SK-N-SH treated with all-trans-retinoic acid at 6 μM for 48 hours (cell line): ENCODE measurements around the gene SIGLEC5.

ENCODE experiments used
- ATAC-seq: fragments of 200-7000 bp; cut with Tn5 transposase; 3 replicates; pipeline ENCODE4 v1.9.1; 2020; ENCODE audit warnings: mild to moderate bottlenecking, moderate library complexity
- ARNTL ChIP-seq: fragments of 450-650 bp; formaldehyde crosslinking; IDR thresholded peaks from 2 replicates; pipeline ENCODE4 v1.5.0; 2020; ENCODE audit warnings: low read depth, mild to moderate bottlenecking, moderate library complexity, borderline replicate concordance
- BACH2 ChIP-seq: fragments of 250-450 bp; sonication (Bioruptor Pico); IDR thresholded peaks from 2 replicates; pipeline ENCODE4 v1.9.0; 2021; ENCODE audit warnings: mild to moderate bottlenecking, borderline replicate concordance
- CSDC2 ChIP-seq: fragments of 250-450 bp; sonication (Bioruptor Pico); IDR thresholded peaks from 2 replicates; pipeline ENCODE4 v1.5.0; 2020; ENCODE audit warnings: mild to moderate bottlenecking, moderate library complexity
- GLIS3 ChIP-seq: fragments of 250-450 bp; sonication (Bioruptor Pico); IDR thresholded peaks from 2 replicates; pipeline ENCODE4 v1.5.0; 2020; ENCODE audit warnings: mild to moderate bottlenecking, moderate library complexity
- ISL1 ChIP-seq: fragments of 250-450 bp; sonication (Bioruptor Pico); IDR thresholded peaks from 2 replicates; pipeline ENCODE4 v2.1.2; 2022; ENCODE audit warnings: mild to moderate bottlenecking, moderate library complexity
- OSR1 ChIP-seq: fragments of 250-450 bp; sonication (Bioruptor Pico); IDR thresholded peaks from 2 replicates; pipeline ENCODE4 v1.8.0; 2022; ENCODE audit warnings: moderate library complexity, mild to moderate bottlenecking, inconsistent platforms
- PPARA ChIP-seq: fragments of 250-450 bp; sonication (Bioruptor Pico); IDR thresholded peaks from 2 replicates; pipeline ENCODE4 v1.5.0; 2020; ENCODE audit warnings: mild to moderate bottlenecking, borderline replicate concordance
- RARB ChIP-seq: fragments of 250-450 bp; sonication (Bioruptor Pico); IDR thresholded peaks from 2 replicates; pipeline ENCODE4 v1.8.0; 2021; ENCODE audit warnings: mild to moderate bottlenecking, moderate library complexity
- TCF4 ChIP-seq: fragments of 250-450 bp; sonication (Bioruptor Pico); IDR thresholded peaks from 2 replicates; pipeline ENCODE4 v1.8.0; 2021; ENCODE audit warnings: mild to moderate bottlenecking, moderate library complexity, borderline replicate concordance
- ZC3H10 ChIP-seq: fragments of 250-450 bp; sonication (Bioruptor Pico); IDR thresholded peaks from 2 replicates; pipeline ENCODE4 v1.5.1; 2021; ENCODE audit warnings: mild to moderate bottlenecking, moderate library complexity
- ZFP3 ChIP-seq: fragments of 250-450 bp; sonication (Bioruptor Pico); IDR thresholded peaks from 2 replicates; pipeline ENCODE4 v1.5.0; 2020; ENCODE audit warnings: mild to moderate bottlenecking, moderate library complexity
- ZNF565 ChIP-seq: fragments of 450-650 bp; formaldehyde crosslinking; conservative IDR thresholded peaks from 2 replicates; pipeline ENCODE4 v1.5.0; 2020; ENCODE audit warnings: low read depth, mild to moderate bottlenecking, moderate library complexity
- ZNF70 ChIP-seq: fragments of 450-650 bp; formaldehyde crosslinking; IDR thresholded peaks from 2 replicates; pipeline ENCODE4 v1.5.0; 2020; ENCODE audit warnings: mild to moderate bottlenecking, moderate library complexity
- ZNF8 ChIP-seq: fragments of 450-650 bp; formaldehyde crosslinking; IDR thresholded peaks from 2 replicates; pipeline ENCODE4 v1.5.0; 2020; ENCODE audit warnings: mild to moderate bottlenecking, moderate library complexity
- TF ChIP-seq, protein P1 (sequence below): fragments of 250-450 bp; sonication (Bioruptor Pico); IDR thresholded peaks from 2 replicates; pipeline ENCODE4 v1.5.0; 2020; ENCODE audit warnings: mild to moderate bottlenecking, moderate library complexity
- TF ChIP-seq, protein P2 (sequence below): fragments of 250-450 bp; sonication (Bioruptor Pico); IDR thresholded peaks from 2 replicates; pipeline ENCODE4 v1.8.0; 2020; ENCODE audit warnings: mild to moderate bottlenecking, moderate library complexity, borderline replicate concordance
- TF ChIP-seq, protein P3 (sequence below): fragments of 250-450 bp; sonication (Bioruptor Pico); IDR thresholded peaks from 2 replicates; pipeline ENCODE4 v1.5.1; 2021; ENCODE audit warnings: mild to moderate bottlenecking, moderate library complexity

Gene SIGLEC5

DNA sequence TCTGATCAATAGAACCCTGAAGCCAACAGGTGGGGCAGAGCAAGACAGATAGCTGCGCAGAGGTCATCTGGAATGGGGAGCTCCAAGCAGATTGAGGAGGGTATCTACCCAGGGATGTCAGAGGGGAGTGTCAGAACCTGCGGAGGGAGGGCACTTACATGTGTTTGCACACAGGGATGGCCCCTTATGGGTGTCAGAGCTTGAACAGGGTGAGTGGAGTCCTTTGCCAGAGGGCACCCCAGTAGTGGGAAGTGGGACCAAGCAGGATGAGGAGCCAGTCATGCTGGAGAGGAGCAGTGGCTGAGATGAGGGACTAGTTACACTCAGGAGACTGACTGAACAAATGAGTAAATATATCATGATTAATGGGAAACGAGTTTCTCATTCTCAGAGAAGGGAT is 33.4 kb upstream of the SIGLEC5 start:
- TF ChIP-seq PPARA (CRISPR knock-in tag): no peak
- no peak for TF ChIP-seq RARB (CRISPR knock-in tag)
- TF ChIP-seq GLIS3 (CRISPR knock-in tag): no peak
- no peak for TF ChIP-seq CSDC2 (CRISPR knock-in tag)
- TF ChIP-seq, protein P1, sequence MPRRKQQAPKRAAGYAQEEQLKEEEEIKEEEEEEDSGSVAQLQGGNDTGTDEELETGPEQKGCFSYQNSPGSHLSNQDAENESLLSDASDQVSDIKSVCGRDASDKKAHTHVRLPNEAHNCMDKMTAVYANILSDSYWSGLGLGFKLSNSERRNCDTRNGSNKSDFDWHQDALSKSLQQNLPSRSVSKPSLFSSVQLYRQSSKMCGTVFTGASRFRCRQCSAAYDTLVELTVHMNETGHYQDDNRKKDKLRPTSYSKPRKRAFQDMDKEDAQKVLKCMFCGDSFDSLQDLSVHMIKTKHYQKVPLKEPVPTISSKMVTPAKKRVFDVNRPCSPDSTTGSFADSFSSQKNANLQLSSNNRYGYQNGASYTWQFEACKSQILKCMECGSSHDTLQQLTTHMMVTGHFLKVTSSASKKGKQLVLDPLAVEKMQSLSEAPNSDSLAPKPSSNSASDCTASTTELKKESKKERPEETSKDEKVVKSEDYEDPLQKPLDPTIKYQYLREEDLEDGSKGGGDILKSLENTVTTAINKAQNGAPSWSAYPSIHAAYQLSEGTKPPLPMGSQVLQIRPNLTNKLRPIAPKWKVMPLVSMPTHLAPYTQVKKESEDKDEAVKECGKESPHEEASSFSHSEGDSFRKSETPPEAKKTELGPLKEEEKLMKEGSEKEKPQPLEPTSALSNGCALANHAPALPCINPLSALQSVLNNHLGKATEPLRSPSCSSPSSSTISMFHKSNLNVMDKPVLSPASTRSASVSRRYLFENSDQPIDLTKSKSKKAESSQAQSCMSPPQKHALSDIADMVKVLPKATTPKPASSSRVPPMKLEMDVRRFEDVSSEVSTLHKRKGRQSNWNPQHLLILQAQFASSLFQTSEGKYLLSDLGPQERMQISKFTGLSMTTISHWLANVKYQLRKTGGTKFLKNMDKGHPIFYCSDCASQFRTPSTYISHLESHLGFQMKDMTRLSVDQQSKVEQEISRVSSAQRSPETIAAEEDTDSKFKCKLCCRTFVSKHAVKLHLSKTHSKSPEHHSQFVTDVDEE (CRISPR knock-in tag): no peak
- no peak for TF ChIP-seq ZNF8 (CRISPR knock-in tag)
- no peak for ATAC-seq

DNA sequence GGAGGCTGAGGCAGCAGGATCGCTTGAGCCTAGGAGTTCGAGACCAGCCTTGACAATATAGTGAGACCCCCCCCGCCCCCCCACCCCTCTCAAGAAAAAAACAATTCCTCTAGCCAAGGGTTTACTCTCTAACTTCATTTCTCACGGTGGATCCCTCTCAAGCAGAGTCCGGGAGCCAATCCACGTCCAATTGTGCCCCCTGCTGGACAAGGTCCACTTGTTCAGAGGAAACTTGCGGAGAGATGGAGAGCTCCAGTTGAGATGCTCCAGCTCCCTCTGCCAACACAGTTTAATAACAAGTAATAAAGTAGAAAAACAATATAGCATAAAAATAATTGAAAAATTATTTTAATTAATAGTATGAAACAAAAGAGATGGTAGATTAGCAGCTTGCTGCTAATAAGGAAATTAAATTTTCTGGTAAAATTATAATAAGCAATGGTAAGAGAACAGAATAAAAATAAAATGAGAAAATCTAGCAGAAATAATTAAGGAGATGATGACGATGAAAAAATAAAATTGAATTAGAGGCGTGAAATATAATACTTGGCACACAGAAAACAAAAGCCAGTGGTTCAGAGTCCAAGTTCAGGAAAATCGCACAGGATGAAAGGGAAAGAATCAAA is 30.9 kb upstream of the SIGLEC5 start:
- no peak for TF ChIP-seq PPARA (CRISPR knock-in tag)
- TF ChIP-seq, protein P2, sequence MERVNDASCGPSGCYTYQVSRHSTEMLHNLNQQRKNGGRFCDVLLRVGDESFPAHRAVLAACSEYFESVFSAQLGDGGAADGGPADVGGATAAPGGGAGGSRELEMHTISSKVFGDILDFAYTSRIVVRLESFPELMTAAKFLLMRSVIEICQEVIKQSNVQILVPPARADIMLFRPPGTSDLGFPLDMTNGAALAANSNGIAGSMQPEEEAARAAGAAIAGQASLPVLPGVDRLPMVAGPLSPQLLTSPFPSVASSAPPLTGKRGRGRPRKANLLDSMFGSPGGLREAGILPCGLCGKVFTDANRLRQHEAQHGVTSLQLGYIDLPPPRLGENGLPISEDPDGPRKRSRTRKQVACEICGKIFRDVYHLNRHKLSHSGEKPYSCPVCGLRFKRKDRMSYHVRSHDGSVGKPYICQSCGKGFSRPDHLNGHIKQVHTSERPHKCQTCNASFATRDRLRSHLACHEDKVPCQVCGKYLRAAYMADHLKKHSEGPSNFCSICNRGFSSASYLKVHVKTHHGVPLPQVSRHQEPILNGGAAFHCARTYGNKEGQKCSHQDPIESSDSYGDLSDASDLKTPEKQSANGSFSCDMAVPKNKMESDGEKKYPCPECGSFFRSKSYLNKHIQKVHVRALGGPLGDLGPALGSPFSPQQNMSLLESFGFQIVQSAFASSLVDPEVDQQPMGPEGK: no peak
- no peak for TF ChIP-seq ZFP3
- TF ChIP-seq, protein P1 (CRISPR knock-in tag): no peak
- TF ChIP-seq ZNF8 (CRISPR knock-in tag): no peak
- peak; percentile 90 for ATAC-seq

DNA sequence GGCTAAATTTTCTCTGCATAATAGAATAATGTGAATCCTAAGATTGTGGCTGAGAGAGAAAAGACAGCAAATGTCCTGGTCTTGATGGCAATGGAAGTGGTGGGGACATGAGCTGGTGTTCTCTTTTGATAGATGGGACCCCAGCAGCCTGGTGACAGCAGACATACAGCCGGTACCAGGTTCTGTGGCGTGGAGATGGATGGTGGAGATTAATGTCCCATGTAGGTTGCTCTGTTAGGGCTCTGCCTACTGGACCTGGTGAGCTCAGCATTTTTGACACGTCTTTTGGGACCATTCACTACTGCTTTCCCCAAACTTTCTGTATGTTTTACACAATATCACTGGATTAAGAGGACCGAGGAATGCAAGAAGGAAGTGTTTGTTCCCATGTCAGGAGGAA is 24.6 kb upstream of the SIGLEC5 start:
- no peak for ATAC-seq
- TF ChIP-seq CSDC2 (CRISPR knock-in tag) (no peak), ISL1 (CRISPR knock-in tag) (no peak), ARNTL (CRISPR knock-in tag) (no peak), ZNF70 (CRISPR knock-in tag) (no peak), ZC3H10 (no peak), BACH2 (no peak), OSR1 (no peak), GLIS3 (CRISPR knock-in tag) (no peak), ZFP3 (no peak)
- TF ChIP-seq, protein P1 (CRISPR knock-in tag): no peak

DNA sequence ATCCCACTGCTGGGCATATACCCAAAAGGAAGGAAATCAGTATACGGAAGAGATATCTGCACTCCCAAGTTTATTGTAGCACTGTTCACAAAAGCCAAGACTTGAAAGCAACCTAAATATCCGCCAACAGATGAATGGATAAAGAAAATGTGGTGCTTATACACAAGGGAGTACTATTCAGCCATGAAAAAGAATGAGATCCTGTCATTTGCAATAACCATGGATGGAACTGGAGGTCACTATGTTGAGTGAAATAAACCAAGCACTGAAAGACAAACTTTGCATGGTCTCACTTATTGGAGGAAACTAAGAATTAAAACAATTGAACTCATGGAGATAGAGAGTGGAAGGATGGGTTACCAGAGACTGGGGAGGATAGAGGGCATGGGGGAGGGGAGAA is 23.0 kb upstream of the SIGLEC5 start:
- TF ChIP-seq, protein P2: no peak
- TF ChIP-seq, protein P3, sequence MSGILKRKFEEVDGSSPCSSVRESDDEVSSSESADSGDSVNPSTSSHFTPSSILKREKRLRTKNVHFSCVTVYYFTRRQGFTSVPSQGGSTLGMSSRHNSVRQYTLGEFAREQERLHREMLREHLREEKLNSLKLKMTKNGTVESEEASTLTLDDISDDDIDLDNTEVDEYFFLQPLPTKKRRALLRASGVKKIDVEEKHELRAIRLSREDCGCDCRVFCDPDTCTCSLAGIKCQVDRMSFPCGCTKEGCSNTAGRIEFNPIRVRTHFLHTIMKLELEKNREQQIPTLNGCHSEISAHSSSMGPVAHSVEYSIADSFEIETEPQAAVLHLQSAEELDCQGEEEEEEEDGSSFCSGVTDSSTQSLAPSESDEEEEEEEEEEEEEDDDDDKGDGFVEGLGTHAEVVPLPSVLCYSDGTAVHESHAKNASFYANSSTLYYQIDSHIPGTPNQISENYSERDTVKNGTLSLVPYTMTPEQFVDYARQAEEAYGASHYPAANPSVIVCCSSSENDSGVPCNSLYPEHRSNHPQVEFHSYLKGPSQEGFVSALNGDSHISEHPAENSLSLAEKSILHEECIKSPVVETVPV (CRISPR knock-in tag): no peak
- TF ChIP-seq TCF4 (CRISPR knock-in tag): no peak
- TF ChIP-seq ZNF8 (CRISPR knock-in tag): no peak
- TF ChIP-seq RARB (CRISPR knock-in tag): no peak
- no peak for TF ChIP-seq ARNTL (CRISPR knock-in tag)
- TF ChIP-seq BACH2: no peak
- TF ChIP-seq, protein P1 (CRISPR knock-in tag): no peak
- TF ChIP-seq ZNF565 (CRISPR knock-in tag): no peak

More for the DNA sequence above, 23.0 kb upstream of the SIGLEC5 start:
- no peak for ATAC-seq
